Measurements from ENCODE around the gene GPR17. TPM values are rescaled to one million over a fixed set of nuclear protein-coding genes. Genes with fewer than 3 reads are reported as not detected.

The GPR17 gene
- total and polyA plus RNA-seq, 2 experiments from 2014 or later: not detected

DNA sequence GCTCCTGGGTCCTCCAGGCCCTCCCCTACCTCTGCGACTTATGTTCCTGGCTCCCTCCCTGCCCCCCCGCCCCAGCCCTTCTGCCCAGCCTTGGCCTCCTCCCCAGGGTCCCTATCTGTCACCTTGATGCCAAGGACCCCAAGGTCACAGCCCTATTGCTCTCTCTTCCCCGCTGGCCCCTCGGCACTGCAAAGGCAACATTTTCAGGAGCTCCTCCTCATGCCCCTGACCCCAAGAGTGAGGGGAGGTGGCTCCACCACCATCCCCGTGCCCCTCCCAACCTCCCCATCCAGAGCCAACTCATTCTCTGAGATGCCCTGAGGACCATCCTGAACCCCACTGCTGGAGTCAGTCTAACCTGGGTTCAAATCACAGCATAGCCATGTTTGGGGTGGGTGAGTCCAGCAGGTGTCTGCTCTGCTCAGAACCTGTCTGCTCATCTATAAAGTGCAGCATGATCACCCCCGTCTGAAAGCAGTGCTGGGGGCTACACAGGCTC, 17.7 kb downstream of the GPR17 start:
- H3F3A ChIP-seq (replicated peaks; ENCODE audit: low read depth): no peaks in the 10 kb centered on the region
- H3K36me3 ChIP-seq (ENCODE audit: insufficient read depth): no peaks in the 10 kb centered on the region
- peak overlapping the region; percentile 84 for H2AFZ ChIP-seq
- H3K27ac ChIP-seq (ENCODE audit: low read depth): no peak overlapping the region
- TF ChIP-seq, protein P1, sequence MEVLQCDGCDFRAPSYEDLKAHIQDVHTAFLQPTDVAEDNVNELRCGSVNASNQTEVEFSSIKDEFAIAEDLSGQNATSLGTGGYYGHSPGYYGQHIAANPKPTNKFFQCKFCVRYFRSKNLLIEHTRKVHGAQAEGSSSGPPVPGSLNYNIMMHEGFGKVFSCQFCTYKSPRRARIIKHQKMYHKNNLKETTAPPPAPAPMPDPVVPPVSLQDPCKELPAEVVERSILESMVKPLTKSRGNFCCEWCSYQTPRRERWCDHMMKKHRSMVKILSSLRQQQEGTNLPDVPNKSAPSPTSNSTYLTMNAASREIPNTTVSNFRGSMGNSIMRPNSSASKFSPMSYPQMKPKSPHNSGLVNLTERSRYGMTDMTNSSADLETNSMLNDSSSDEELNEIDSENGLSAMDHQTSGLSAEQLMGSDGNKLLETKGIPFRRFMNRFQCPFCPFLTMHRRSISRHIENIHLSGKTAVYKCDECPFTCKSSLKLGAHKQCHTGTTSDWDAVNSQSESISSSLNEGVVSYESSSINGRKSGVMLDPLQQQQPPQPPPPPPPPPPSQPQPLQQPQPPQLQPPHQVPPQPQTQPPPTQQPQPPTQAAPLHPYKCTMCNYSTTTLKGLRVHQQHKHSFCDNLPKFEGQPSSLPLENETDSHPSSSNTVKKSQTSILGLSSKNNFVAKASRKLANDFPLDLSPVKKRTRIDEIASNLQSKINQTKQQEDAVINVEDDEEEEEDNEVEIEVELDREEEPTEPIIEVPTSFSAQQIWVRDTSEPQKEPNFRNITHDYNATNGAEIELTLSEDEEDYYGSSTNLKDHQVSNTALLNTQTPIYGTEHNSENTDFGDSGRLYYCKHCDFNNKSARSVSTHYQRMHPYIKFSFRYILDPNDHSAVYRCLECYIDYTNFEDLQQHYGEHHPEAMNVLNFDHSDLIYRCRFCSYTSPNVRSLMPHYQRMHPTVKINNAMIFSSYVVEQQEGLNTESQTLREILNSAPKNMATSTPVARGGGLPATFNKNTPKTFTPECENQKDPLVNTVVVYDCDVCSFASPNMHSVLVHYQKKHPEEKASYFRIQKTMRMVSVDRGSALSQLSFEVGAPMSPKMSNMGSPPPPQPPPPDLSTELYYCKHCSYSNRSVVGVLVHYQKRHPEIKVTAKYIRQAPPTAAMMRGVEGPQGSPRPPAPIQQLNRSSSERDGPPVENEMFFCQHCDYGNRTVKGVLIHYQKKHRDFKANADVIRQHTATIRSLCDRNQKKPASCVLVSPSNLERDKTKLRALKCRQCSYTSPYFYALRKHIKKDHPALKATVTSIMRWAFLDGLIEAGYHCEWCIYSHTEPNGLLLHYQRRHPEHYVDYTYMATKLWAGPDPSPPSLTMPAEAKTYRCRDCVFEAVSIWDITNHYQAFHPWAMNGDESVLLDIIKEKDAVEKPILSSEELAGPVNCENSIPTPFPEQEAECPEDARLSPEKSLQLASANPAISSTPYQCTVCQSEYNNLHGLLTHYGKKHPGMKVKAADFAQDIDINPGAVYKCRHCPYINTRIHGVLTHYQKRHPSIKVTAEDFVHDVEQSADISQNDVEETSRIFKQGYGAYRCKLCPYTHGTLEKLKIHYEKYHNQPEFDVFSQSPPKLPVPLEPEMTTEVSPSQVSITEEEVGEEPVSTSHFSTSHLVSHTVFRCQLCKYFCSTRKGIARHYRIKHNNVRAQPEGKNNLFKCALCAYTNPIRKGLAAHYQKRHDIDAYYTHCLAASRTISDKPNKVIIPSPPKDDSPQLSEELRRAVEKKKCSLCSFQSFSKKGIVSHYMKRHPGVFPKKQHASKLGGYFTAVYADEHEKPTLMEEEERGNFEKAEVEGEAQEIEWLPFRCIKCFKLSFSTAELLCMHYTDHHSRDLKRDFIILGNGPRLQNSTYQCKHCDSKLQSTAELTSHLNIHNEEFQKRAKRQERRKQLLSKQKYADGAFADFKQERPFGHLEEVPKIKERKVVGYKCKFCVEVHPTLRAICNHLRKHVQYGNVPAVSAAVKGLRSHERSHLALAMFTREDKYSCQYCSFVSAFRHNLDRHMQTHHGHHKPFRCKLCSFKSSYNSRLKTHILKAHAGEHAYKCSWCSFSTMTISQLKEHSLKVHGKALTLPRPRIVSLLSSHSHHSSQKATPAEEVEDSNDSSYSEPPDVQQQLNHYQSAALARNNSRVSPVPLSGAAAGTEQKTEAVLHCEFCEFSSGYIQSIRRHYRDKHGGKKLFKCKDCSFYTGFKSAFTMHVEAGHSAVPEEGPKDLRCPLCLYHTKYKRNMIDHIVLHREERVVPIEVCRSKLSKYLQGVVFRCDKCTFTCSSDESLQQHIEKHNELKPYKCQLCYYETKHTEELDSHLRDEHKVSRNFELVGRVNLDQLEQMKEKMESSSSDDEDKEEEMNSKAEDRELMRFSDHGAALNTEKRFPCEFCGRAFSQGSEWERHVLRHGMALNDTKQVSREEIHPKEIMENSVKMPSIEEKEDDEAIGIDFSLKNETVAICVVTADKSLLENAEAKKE (CRISPR knock-in tag; IDR thresholded peaks at IDR 0.05): no peak
- TF ChIP-seq POLR2AphosphoS5 (IDR thresholded peaks at IDR 0.05; ENCODE audit: low read depth) (no peak), JUNB (IDR thresholded peaks at IDR 0.05; ENCODE audit: unreplicated experiment) (no peak), CREB1 (CRISPR knock-in tag; IDR thresholded peaks at IDR 0.05; ENCODE audit: low read depth) (no peak), NANOG (IDR thresholded peaks at IDR 0.05; ENCODE audit: borderline replicate concordance) (no peak), ZNF114 (CRISPR knock-in tag; IDR thresholded peaks at IDR 0.05) (no peak), EZH2 (IDR thresholded peaks at IDR 0.05; ENCODE audit: low read depth, unreplicated experiment) (no peak), EZH2phosphoT487 (IDR thresholded peaks at IDR 0.05; ENCODE audit: unreplicated experiment) (no peak), ZNF331 (CRISPR knock-in tag; IDR thresholded peaks at IDR 0.05; ENCODE audit: low read depth) (no peak), STAT1 (IDR thresholded peaks at IDR 0.05; ENCODE audit: unreplicated experiment) (no peak)
- TF ChIP-seq, protein P2, sequence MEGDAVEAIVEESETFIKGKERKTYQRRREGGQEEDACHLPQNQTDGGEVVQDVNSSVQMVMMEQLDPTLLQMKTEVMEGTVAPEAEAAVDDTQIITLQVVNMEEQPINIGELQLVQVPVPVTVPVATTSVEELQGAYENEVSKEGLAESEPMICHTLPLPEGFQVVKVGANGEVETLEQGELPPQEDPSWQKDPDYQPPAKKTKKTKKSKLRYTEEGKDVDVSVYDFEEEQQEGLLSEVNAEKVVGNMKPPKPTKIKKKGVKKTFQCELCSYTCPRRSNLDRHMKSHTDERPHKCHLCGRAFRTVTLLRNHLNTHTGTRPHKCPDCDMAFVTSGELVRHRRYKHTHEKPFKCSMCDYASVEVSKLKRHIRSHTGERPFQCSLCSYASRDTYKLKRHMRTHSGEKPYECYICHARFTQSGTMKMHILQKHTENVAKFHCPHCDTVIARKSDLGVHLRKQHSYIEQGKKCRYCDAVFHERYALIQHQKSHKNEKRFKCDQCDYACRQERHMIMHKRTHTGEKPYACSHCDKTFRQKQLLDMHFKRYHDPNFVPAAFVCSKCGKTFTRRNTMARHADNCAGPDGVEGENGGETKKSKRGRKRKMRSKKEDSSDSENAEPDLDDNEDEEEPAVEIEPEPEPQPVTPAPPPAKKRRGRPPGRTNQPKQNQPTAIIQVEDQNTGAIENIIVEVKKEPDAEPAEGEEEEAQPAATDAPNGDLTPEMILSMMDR (conservative IDR thresholded peaks at IDR 0.05; ENCODE audit: low read depth in 2 of 2): no peak
- TF ChIP-seq, protein P3, sequence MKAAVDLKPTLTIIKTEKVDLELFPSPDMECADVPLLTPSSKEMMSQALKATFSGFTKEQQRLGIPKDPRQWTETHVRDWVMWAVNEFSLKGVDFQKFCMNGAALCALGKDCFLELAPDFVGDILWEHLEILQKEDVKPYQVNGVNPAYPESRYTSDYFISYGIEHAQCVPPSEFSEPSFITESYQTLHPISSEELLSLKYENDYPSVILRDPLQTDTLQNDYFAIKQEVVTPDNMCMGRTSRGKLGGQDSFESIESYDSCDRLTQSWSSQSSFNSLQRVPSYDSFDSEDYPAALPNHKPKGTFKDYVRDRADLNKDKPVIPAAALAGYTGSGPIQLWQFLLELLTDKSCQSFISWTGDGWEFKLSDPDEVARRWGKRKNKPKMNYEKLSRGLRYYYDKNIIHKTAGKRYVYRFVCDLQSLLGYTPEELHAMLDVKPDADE (IDR thresholded peaks at IDR 0.05): no peak
- TF ChIP-seq, protein P4, sequence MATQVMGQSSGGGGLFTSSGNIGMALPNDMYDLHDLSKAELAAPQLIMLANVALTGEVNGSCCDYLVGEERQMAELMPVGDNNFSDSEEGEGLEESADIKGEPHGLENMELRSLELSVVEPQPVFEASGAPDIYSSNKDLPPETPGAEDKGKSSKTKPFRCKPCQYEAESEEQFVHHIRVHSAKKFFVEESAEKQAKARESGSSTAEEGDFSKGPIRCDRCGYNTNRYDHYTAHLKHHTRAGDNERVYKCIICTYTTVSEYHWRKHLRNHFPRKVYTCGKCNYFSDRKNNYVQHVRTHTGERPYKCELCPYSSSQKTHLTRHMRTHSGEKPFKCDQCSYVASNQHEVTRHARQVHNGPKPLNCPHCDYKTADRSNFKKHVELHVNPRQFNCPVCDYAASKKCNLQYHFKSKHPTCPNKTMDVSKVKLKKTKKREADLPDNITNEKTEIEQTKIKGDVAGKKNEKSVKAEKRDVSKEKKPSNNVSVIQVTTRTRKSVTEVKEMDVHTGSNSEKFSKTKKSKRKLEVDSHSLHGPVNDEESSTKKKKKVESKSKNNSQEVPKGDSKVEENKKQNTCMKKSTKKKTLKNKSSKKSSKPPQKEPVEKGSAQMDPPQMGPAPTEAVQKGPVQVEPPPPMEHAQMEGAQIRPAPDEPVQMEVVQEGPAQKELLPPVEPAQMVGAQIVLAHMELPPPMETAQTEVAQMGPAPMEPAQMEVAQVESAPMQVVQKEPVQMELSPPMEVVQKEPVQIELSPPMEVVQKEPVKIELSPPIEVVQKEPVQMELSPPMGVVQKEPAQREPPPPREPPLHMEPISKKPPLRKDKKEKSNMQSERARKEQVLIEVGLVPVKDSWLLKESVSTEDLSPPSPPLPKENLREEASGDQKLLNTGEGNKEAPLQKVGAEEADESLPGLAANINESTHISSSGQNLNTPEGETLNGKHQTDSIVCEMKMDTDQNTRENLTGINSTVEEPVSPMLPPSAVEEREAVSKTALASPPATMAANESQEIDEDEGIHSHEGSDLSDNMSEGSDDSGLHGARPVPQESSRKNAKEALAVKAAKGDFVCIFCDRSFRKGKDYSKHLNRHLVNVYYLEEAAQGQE (IDR thresholded peaks at IDR 0.05; ENCODE audit: unreplicated experiment): no peak
- Mint-ChIP-seq H3K4me1 (peaks cover 4% of the 10 kb centered on the region; the same call in 2 of the 3 replicates), H3K4me3 (peak overlapping the region; percentile 60), H3K27ac (no peak overlapping the region), H3K9me3 (no peaks in the 10 kb centered on the region), H3K36me3 (ENCODE audit: low read depth) (no peaks in the 10 kb centered on the region; the same call in 2 of the 3 replicates), H3K27me3 (ENCODE audit: insufficient read depth, low read depth, poor library complexity) (peaks cover 29% of the 10 kb centered on the region)
- H3K9me2 ChIP-seq (ENCODE audit: insufficient read depth): no peaks in the 10 kb centered on the region
- H3K27me3 ChIP-seq (ENCODE audit: insufficient read depth): peaks cover 38% of the 10 kb centered on the region
- peak overlapping the region; percentile 83 for H3K4me2 ChIP-seq
- no peaks in the 10 kb centered on the region for H4K20me1 ChIP-seq (replicated peaks; ENCODE audit: insufficient read depth)
- DNase-seq (ENCODE audit: low spot score) (no peak), ATAC-seq (no peak)
- no peaks in the 10 kb centered on the region for H3K4me1 ChIP-seq (ENCODE audit: insufficient read depth)
- peak overlapping the region; percentile 64 for H3K4me3 ChIP-seq
- no peaks in the 10 kb centered on the region for H3K79me2 ChIP-seq (replicated peaks; ENCODE audit: insufficient read depth)

All from GM23338 (cell line).